C4-2B (cell line): ENCODE results near the gene SH3PXD2B.

Experiments used
- CTCF ChIP-seq: fragments of 450-650 bp; conservative IDR thresholded peaks from 2 replicates; pipeline ENCODE4 v1.5.1; 2017; ENCODE audit warnings: mild to moderate bottlenecking
- ZFX ChIP-seq: fragments of 450-650 bp; IDR thresholded peaks from 2 replicates; pipeline ENCODE4 v1.6.1; 2017

- TF ChIP-seq ZFX (no peak), CTCF (no peak)
Observed at GRCh38 chr5:172351240-172351778, 103.0 kb downstream of the SH3PXD2B start.
